K562 (cell line): ENCODE data around the gene MLX. TPM values are rescaled to one million over a fixed set of nuclear protein-coding genes. Genes with fewer than 3 reads are reported as not detected.

Experiments
- CAMTA2 ChIP-seq: fragments of 250-450 bp; sonication (Bioruptor Pico); conservative IDR thresholded peaks from 2 replicates; pipeline ENCODE4 v1.5.1; 2022
- DPF2 ChIP-seq: fragments of 450-650 bp; IDR thresholded peaks from 2 replicates; pipeline ENCODE4 v1.6.1; 2016
- ELF4 ChIP-seq: fragments of 450-650 bp; formaldehyde crosslinking; IDR thresholded peaks from 2 replicates; pipeline ENCODE4 v1.4.0; 2022; ENCODE audit warnings: missing genetic modification characterization
- ESRRA ChIP-seq: fragments of 450-650 bp; IDR thresholded peaks from 2 replicates; pipeline ENCODE4 v1.6.1; 2014; ENCODE audit warnings: low read depth, mild to moderate bottlenecking, moderate library complexity, borderline replicate concordance
- ETV5 ChIP-seq: sonication (generic); formaldehyde crosslinking; IDR thresholded peaks from 2 replicates; pipeline ENCODE4 v1.4.0; 2020; ENCODE audit warnings: low read depth, mild to moderate bottlenecking, missing genetic modification reagents
- HDGF ChIP-seq: fragments of 450-650 bp; IDR thresholded peaks from 2 replicates; pipeline ENCODE4 v1.6.1; 2016
- PML ChIP-seq: IDR thresholded peaks from 2 replicates; pipeline ENCODE4 v1.6.1; 2012; ENCODE audit warnings: low read length, inconsistent platforms
- SRSF3 ChIP-seq: fragments of 200-400 bp; formaldehyde crosslinking; IDR thresholded peaks from 2 replicates; pipeline ENCODE4 v1.6.1; 2016; ENCODE audit warnings: mild to moderate bottlenecking, low read length, moderate library complexity; ENCODE audit not compliant: insufficient read depth
- SUPT5H ChIP-seq: fragments of 450-650 bp; IDR thresholded peaks from 2 replicates; pipeline ENCODE4 v1.6.1; 2016
- ZNF146 ChIP-seq: IDR thresholded peaks from one replicate; pipeline ENCODE4 v1.6.1; 2018; ENCODE audit warnings: missing compliant biosample characterization; ENCODE audit not compliant: unreplicated experiment
- ZNF77 ChIP-seq: fragments of 250-450 bp; sonication (Bioruptor Pico); IDR thresholded peaks from 2 replicates; pipeline ENCODE4 v1.5.0; 2020
- polyA plus RNA-seq, 8 experiments: library from polyadenylated mRNA; depleted of rRNA in 4 of 8; stranded (reverse) in 5 of 8; unstranded in 3 of 8; fragments of >200 nt; fragmentation: Nextera tagmentation in 2 of 8; fragmentation: Illumina TruSeq in 1 of 8; extraction: Ambion mirVana in 2 of 8; extraction: Trizol in 1 of 8; gene quantifications; 2 replicates each; pipeline versions ENCODE4 v1.2.1 to v1.2.3, GENCODE V29; 2011 to 2014; ENCODE audit warnings: inconsistent platforms in 1 of 8, missing spikeins in 1 of 8
- total RNA-seq, 7 experiments: library from RNA; depleted of rRNA in 6 of 7; stranded (reverse); fragments of >200 nt in 6 of 7; fragmentation: Illumina TruSeq in 2 of 7; extraction: Trizol in 2 of 7; gene quantifications; 2 replicates each; pipeline versions ENCODE4 v1.2.1 to v1.2.3, GENCODE V29; 2011 to 2021; ENCODE audit warnings: low replicate concordance in 1 of 7
- TF ChIP-seq, protein P1 (sequence below): sonication (generic); formaldehyde crosslinking; IDR thresholded peaks from 2 replicates; pipeline ENCODE4 v1.4.0; 2020; ENCODE audit warnings: mild to moderate bottlenecking, missing genetic modification reagents
- TF ChIP-seq, protein P2 (sequence below): sonication (generic); formaldehyde crosslinking; IDR thresholded peaks from 2 replicates; pipeline ENCODE4 v1.8.0; 2022; ENCODE audit warnings: mild to moderate bottlenecking, missing genetic modification reagents
- TF ChIP-seq, protein P3 (sequence below): fragments of 250-450 bp; sonication (Bioruptor Pico); IDR thresholded peaks from 2 replicates; pipeline ENCODE4 v1.5.0; 2021; ENCODE audit warnings: mild to moderate bottlenecking, moderate library complexity
- TF ChIP-seq, protein P4 (sequence below): fragments of 250-450 bp; sonication (Bioruptor Pico); IDR thresholded peaks from 2 replicates; pipeline ENCODE4 v1.4.0; 2020
- TF ChIP-seq, protein P5 (sequence below): sonication (generic); formaldehyde crosslinking; IDR thresholded peaks from 2 replicates; pipeline ENCODE4 v1.8.0; 2022; ENCODE audit warnings: mild to moderate bottlenecking, low read depth, missing genetic modification reagents

The MLX gene
- total and polyA plus RNA-seq, 9 of the 15 experiments (the other 6 are each of a cell fraction or from before 2014, with no cell fraction given): 42.9 to 100 (median 58.9) TPM

DNA sequence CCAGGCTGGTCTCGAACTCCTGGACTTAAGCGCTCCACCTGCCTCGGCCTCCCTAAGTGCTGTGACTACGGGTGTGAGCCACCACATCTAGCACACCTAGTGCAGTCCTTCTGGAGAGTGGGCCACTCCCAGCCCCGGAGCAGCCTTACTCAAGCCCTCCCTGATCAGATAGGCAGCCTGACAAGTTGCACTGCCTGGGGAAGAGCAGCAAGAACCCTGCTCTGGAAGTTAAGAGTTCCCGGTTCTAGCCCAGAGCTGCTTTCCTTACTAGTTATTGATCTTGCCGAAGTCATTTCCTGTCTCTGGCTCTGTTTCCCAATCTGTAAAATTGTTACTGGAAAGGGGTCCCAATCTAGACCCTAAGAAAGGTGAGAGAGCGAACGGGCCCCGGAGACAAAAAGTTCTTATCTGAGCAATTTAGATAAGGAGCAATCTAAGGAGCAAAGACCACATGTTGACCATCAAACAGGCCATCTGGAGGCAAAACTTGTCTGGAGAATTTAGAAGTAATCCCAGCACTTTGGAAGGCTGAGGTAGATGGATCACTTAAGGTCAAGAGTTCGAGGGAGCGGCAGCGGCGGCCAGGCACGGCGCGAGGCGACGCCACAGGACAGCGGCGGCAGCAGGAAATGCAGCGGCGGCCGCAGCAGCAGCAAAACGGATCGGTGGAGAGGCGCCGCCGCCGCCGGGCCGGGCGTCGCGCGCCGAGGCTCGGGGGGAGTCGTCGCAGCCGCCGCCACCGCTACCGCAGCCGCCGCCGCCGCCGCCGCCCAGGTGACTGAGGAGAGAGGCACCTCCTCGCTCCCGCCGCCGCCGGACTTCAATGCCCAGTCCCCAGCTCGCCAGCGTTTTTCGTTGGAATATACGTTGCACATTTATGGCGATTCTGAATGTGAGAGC, 35.2 kb upstream of the MLX start (continued):
- TF ChIP-seq CAMTA2 (no peak), DPF2 (peak; percentile 79), ETV5 (CRISPR knock-in tag) (no peak), ZNF146 (CRISPR knock-in tag) (no peak), PML (no peak), SUPT5H (no peak), ELF4 (CRISPR knock-in tag) (no peak), HDGF (no peak), ESRRA (peak; percentile 69; the same call in 1 of the 2 replicates), SRSF3 (no peak), ZNF77 (CRISPR knock-in tag) (no peak)
- TF ChIP-seq, protein P1, sequence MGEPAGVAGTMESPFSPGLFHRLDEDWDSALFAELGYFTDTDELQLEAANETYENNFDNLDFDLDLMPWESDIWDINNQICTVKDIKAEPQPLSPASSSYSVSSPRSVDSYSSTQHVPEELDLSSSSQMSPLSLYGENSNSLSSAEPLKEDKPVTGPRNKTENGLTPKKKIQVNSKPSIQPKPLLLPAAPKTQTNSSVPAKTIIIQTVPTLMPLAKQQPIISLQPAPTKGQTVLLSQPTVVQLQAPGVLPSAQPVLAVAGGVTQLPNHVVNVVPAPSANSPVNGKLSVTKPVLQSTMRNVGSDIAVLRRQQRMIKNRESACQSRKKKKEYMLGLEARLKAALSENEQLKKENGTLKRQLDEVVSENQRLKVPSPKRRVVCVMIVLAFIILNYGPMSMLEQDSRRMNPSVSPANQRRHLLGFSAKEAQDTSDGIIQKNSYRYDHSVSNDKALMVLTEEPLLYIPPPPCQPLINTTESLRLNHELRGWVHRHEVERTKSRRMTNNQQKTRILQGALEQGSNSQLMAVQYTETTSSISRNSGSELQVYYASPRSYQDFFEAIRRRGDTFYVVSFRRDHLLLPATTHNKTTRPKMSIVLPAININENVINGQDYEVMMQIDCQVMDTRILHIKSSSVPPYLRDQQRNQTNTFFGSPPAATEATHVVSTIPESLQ (CRISPR knock-in tag): no peak
- TF ChIP-seq, protein P2, sequence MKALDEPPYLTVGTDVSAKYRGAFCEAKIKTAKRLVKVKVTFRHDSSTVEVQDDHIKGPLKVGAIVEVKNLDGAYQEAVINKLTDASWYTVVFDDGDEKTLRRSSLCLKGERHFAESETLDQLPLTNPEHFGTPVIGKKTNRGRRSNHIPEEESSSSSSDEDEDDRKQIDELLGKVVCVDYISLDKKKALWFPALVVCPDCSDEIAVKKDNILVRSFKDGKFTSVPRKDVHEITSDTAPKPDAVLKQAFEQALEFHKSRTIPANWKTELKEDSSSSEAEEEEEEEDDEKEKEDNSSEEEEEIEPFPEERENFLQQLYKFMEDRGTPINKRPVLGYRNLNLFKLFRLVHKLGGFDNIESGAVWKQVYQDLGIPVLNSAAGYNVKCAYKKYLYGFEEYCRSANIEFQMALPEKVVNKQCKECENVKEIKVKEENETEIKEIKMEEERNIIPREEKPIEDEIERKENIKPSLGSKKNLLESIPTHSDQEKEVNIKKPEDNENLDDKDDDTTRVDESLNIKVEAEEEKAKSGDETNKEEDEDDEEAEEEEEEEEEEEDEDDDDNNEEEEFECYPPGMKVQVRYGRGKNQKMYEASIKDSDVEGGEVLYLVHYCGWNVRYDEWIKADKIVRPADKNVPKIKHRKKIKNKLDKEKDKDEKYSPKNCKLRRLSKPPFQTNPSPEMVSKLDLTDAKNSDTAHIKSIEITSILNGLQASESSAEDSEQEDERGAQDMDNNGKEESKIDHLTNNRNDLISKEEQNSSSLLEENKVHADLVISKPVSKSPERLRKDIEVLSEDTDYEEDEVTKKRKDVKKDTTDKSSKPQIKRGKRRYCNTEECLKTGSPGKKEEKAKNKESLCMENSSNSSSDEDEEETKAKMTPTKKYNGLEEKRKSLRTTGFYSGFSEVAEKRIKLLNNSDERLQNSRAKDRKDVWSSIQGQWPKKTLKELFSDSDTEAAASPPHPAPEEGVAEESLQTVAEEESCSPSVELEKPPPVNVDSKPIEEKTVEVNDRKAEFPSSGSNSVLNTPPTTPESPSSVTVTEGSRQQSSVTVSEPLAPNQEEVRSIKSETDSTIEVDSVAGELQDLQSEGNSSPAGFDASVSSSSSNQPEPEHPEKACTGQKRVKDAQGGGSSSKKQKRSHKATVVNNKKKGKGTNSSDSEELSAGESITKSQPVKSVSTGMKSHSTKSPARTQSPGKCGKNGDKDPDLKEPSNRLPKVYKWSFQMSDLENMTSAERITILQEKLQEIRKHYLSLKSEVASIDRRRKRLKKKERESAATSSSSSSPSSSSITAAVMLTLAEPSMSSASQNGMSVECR: 0 out of 2 replicates have a peak, but pooled peaks have one; percentile 48
- TF ChIP-seq, protein P3, sequence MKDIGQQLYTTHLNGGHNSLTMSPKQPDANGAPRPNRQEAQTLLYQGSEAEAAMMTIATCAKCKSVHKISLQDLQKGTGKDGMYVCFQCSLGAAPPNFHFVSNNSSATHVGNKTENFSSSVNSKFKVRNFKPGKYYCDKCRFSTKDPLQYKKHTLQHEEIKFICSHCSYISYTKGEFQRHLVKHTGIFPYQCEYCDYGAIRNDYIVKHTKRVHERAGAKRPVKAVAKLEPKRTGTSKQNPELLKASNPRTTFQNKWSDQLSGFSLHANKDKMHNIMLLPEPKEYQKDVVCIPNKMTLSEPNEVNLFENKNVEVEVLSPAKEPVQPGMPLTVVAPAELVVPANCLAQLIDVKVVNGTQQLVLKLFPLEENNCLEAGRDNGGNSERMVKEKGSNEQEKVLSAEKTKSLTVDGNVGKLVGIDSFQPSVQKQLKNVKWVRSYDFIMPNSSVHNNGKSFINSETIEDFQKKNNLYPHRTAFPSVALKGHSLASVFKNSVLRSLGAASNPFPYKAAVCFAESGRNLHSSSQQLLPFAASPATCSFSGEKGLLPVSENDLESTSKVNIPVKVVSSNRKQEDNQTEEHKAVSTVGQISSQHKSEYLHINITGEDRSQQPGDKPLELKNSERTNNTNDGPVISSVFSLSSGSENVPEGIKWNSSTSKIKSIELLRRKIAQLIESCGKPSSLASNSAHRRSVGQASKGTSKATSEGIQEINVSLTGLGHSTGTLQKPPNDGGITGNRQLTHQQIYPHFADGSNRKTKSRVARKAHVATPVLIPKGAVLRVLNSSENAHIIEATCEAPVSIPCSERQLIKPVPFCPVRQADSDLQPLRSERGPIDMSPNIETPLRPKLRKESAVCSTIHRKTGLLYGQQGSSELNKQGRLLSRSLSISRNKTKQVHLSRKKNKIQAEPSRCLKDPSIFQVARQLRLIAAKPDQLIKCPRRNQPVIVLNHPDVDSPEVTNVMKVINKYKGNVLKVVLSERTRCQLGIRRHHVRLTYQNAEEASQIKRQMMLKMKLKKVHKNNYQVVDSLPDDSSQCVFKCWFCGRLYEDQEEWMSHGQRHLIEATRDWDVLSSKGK (CRISPR knock-in tag): no peak
- TF ChIP-seq, protein P4, sequence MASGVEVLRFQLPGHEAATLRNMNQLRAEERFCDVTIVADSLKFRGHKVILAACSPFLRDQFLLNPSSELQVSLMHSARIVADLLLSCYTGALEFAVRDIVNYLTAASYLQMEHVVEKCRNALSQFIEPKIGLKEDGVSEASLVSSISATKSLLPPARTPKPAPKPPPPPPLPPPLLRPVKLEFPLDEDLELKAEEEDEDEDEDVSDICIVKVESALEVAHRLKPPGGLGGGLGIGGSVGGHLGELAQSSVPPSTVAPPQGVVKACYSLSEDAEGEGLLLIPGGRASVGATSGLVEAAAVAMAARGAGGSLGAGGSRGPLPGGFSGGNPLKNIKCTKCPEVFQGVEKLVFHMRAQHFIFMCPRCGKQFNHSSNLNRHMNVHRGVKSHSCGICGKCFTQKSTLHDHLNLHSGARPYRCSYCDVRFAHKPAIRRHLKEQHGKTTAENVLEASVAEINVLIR: no peak
- TF ChIP-seq, protein P5, sequence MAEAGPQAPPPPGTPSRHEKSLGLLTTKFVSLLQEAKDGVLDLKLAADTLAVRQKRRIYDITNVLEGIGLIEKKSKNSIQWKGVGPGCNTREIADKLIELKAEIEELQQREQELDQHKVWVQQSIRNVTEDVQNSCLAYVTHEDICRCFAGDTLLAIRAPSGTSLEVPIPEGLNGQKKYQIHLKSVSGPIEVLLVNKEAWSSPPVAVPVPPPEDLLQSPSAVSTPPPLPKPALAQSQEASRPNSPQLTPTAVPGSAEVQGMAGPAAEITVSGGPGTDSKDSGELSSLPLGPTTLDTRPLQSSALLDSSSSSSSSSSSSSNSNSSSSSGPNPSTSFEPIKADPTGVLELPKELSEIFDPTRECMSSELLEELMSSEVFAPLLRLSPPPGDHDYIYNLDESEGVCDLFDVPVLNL: no peak
